Adrenal gland (tissue), 5 donors: ENCODE data around the gene TSKS.
A peak's percentile ranks its signal among the peaks of the same experiment; 100 is the strongest.

ENCODE experiments used
- POLR2A ChIP-seq, 2 donors: fragments of 450-650 bp; IDR thresholded peaks; one replicate each; pipeline ENCODE4 v1.6.1; 2017; ENCODE audit warnings: antibody characterized with exemption in 2 of 2, mild to moderate bottlenecking in 2 of 2, moderate library complexity in 1 of 2
- TF ChIP-seq, protein P1 (sequence below), 6 experiments: fragments of 450-650 bp in 4 of 6; fragments of 200-600 bp in 2 of 6; sonication (generic) in 1 of 6; IDR thresholded peaks; 1 replicate in 5 of 6; 2 replicates in 1 of 6; pipeline versions ENCODE4 v1.5.1 to v1.8.0; 2016 to 2021; ENCODE audit warnings: antibody characterized with exemption in 6 of 6, mild to moderate bottlenecking in 2 of 6, moderate library complexity in 1 of 6
- donor health status: DM: no; HTN: no; CAD: no.

DNA sequence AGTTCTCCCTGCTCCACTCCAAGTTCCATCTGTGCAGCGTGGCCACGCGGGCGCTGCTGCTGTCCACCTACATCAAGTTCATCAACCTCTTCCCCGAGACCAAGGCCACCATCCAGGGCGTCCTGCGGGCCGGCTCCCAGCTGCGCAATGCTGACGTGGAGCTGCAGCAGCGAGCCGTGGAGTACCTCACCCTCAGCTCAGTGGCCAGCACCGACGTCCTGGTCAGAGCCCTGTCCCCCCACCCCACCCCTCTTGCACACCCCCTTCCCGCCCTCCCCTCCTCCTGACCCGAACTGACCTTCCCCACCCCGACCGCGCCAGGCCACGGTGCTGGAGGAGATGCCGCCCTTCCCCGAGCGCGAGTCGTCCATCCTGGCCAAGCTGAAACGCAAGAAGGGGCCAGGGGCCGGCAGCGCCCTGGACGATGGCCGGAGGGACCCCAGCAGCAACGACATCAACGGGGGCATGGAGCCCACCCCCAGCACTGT is 38.3 kb upstream of the TSKS start:
- peak in 1 of 2 donors; percentile 77 for TF ChIP-seq POLR2A (IDR thresholded peaks at IDR 0.05)
- TF ChIP-seq, protein P1, sequence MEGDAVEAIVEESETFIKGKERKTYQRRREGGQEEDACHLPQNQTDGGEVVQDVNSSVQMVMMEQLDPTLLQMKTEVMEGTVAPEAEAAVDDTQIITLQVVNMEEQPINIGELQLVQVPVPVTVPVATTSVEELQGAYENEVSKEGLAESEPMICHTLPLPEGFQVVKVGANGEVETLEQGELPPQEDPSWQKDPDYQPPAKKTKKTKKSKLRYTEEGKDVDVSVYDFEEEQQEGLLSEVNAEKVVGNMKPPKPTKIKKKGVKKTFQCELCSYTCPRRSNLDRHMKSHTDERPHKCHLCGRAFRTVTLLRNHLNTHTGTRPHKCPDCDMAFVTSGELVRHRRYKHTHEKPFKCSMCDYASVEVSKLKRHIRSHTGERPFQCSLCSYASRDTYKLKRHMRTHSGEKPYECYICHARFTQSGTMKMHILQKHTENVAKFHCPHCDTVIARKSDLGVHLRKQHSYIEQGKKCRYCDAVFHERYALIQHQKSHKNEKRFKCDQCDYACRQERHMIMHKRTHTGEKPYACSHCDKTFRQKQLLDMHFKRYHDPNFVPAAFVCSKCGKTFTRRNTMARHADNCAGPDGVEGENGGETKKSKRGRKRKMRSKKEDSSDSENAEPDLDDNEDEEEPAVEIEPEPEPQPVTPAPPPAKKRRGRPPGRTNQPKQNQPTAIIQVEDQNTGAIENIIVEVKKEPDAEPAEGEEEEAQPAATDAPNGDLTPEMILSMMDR (IDR thresholded peaks at IDR 0.05): no peak
